HT-29 (cell line): ENCODE data around the gene THG1L. TPM values are rescaled to one million over a fixed set of nuclear protein-coding genes. Genes with fewer than 3 reads are reported as not detected.
"Not testable (repeated sequence)": the region's sequence is repeated elsewhere in the genome, so short reads cannot be mapped to it uniquely, and the experiment has no call there.

Source experiments
- DNase-seq: peaks from one replicate; pipeline ENCODE4 v3.0.0-alpha.2; 2015; ENCODE audit warnings: low spot score
- total RNA-seq: library from RNA; depleted of rRNA; stranded (reverse); fragments of >200 nt; shearing (Covaris generic); gene quantifications from 2 replicates; pipeline ENCODE4 v1.2.3, GENCODE V29; 2014; rRNA removed

Gene THG1L
- 24.5 and 26.2 TPM in 2 replicates for total RNA-seq

DNA sequence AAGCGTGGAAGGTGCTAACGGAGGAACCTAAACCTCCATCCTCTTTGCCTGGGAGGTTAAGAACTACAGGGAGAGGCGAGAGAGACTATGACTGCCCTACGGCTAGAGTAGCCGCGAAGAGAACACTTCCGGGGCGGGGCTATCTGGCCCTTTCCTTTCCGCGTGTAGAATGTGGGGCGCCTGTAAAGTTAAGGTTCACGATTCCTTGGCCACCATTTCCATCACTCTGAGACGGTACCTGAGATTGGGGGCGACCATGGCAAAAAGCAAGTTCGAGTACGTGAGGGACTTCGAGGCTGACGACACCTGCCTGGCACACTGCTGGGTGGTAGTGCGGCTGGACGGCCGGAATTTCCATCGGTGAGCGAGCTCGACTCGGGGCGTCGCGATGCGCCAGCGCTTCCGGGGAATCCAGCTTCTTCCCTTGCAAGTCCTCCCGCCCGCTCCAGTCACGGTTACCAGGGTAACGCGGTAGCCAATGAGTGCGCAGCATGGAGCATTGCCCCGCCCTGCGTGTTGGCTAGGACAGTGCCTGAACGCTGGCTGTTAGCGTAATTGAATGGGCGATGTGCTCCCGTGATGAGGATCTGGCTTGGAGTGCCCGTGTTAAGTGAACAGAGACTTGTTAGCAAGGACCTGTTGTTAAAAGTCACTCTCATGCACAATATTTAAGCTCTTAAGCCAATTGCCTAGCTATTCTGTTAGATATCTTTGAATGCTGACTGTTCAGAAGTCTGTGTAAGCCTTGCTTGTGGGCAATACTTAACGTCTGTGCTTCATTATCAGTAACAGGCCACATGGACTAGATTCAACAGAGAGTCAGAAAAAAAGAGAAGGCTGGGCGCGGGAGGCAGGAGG, at the start of gene THG1L:
THG1L (plus strand) TSS at position 149 of the 858 bp plus-strand sequence; CDS start at position 170, 21 bp downstream.
- DNase-seq: peak; percentile 99

DNA sequence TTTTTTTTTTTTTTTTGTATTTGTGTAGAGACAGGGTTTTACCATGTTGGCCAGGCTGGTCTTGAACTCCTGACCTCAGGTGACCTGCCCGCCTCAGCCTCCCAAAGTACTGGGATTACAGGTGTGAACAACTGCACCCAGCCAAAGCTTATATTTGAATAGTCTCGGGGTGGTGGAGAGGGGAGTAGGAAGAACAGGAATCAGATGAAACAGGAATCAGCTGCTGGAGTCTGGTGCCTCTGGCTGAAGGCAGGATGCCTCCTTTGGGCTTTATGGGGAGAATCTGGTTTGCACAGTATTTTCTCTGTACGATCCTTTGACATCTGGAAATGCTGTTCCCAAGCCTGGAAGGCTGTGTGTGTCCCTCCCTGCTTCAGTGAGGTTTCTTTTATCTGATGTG, 49.0 kb upstream of the THG1L start:
- DNase-seq: no peak

DNA sequence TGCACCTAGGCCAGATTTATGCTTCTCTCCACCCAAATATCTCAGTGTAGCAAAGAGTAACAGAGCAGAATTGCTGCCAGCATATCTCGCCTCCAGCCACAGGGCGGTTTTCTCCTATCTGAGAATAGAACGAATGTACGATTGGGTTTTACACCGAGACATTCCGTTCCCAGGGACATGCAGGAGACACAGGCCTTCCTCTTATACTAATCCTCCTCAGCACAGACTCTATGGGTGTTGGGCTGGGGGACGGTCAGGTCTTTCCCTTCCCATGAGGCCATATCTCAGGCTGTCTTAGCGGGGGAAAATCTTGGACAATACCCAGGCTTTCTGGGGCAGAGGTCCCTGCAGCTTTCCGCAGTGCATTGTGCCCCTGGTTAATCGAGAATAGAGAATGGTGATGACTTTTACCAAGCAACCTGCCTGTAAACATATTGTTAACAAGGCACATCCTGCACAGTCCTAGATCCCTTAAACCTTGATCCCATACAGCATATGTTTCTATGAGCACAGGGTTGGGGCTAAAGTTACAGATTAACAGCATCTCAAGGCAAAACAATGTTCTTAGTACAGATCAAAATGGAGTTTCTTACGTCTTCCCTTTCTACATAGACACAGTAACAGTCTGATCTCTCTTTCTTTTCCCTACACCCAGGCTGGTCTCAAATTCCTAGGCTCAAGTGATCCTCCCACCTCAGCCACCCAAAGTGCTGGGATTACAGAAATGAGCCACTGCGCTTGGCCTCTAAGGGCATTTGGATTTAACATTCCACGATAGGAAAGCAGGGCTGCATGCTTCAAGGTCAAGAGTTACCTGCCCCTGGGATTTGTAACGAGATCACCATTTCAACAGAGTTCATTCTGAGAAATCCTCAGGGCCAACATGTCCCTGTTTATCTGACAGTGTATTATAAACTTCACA, 44.7 kb upstream of the THG1L start:
- DNase-seq: not testable (repeated sequence)

DNA sequence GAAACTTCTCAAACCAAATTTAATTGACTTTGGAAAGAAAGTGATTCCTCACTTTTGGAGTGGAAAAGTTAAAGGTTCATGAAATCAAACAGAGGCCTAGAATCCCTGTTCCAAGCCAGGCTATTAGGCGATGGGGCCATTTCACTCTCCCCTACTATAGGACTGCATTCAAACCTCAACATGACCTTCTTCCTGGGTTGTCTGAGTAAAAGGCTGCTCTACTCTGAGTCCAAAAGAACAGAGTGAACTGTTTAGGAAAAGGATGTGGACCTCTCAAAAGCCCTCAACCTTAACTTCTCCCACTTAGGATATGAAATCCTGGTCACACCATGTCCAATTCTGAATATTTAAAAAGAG, 44.0 kb upstream of the THG1L start:
- no peak for DNase-seq

DNA sequence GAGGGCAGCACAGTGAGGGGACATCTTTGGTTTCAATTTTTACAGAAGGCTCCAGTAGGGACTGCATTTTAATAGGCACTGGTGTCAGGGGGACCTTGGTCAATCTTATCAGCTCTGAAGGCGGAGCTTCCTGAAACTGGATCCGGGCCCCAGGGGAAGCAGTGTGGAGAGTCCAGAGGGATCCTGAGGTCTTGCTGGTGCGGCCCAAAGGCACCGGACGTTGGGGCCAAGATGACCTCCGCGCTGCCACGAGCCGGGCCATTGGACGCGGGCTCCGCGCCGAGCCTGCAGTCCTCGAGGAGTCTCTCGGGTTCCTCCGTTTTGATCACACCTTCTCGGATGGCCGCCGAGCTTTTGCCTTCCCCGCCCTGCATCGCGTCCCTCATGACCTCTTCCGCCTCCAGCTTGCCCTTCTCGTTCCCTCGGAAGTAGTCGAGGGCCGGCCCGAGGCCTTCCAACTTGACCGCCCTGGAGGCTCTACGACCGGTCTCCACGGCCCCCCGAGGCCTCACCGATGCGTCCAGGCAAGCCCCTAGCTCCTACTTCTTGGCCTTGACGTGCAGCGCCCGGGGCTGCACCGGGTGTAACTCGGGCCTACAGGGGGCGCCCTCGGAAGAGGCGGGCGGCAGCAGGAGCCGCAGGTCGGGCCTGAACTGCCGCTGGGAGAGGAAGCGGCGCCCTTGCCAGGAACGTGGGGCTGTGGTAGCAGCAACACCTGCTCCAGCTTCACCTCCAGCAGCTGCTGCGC, 41.1 kb upstream of the THG1L start:
- no peak for DNase-seq

DNA sequence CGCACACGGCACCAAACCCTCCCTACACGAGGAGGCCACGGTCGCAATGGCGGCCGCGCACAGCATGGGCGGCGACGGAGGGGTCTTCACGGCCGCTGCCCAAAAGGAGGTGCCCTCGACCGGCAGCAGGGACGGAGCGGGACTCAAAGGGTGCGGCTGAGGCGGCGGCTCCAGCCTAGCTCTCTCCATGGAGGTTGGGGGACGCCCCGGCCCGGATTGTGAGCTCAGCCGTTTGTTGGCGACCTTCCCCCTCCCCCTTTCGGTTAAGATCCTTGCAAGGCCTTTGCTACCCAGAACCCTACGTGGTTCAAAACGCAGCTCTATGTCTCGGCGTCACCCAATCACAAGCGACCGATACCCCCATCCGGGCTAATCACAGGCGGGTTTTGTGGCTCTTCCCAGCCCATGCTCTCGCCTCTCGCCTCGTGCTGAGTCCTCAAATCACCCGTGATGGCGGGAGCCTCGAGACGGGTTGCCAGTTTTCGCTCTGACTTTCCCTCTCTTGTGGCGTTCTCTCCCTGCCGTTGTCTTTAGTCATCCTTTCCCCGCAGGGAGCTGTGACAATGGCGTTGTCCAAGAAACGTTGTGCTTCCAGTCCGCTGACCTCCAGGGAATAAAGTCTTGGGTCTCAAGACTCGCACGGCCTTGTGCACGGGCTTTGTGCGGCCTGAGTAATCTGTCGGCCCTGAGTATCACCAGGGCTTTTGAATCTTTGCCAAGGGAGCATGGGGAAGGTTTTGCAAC, 40.4 kb upstream of the THG1L start:
- DNase-seq: no peak

DNA sequence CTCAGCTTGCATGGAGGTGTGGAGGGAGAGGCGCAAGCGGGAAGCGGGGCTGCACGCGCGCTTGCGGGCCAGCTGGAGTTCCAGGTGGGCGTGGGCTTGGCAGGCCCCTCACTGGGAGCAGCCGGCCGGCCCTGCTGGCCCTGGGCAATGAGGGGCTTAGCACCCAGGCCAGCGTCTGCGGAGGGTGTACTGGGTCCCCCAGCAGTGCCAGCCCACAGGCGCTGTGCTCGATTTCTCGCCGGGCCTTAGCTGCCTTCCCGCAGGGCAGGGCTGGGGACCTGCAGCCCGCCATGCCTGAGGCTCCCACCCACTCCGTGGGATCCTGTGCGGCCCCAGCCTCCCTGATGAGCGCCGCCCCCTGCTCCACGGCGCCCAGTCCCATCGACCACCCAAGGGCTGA, 37.4 kb upstream of the THG1L start:
- DNase-seq: not testable (repeated sequence)

DNA sequence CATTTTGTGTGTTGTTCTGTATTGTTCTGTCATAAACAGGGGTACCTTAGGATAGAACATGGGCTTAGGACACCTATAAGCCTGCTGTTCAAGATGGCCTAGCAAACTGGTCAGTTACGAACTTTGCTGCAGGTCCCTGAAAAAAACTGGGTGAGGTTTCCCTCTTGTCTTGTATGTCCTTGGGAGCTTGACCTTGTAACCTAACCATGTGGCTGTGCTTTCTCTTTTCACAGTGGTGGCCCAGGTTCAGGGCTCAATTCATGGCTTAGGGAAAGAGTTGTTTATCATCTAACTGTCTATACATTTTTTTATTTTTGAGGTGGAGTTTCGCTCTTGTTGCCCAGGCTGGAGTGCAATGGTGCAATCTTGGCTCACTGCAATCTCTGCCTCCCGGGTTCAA, 35.1 kb upstream of the THG1L start:
- not testable (repeated sequence) for DNase-seq

DNA sequence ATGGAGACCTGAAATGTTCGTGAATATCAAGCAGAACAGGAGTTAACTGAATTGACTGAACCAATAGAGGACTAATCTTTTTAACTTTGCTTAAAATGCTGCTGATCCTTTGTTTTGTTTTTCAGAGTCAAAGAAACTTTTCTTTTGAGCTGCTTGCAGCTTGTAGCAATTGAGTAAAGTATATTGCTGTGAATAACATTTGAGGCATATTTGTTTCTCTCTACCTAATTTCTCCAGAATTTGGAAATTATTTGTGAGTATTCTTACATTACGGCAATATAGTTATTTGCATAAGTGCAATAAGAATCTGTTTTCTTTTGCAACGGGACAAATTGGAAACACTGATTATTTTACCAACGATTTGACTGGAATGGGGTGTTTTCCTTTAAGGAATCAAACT, 32.5 kb upstream of the THG1L start:
- not testable (repeated sequence) for DNase-seq

DNA sequence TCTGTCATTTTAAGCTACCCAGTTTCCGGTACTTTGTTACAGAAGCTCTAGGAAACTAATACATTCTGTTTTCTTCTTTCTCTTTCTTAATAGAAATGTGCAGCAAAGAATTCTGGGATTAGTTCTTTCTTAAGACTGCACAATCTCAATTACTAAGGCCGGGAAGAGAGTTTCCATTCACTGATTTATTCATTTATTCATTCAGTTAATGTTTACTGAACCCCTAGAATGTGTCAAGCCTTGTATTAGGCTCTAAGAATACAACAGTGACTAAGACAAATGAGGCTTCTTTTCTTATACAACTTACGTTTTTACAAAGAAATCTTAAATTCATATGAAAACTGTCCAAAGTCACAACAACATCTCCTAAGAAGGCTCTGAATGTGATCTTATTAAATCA, 27.5 kb upstream of the THG1L start:
- no peak for DNase-seq

DNA sequence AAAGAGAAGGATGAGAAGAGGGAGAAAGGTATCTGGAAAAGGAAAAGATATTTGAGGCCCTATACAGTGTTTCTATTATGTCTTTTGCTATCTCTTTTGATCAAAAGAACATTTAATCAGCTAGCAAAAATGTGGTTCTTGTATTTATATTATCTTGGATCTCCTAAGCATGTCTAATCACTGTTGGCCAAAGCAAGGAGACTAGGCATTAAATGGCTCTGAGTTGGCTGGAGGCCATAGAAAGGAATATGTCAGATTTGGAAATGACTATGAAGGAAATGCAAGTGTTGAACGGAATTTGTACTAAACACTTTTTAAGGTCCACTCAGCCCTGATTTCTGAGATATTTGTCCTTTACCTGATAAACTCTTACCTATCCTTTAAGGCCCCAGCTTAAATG, 22.4 kb upstream of the THG1L start:
- DNase-seq: no peak

DNA sequence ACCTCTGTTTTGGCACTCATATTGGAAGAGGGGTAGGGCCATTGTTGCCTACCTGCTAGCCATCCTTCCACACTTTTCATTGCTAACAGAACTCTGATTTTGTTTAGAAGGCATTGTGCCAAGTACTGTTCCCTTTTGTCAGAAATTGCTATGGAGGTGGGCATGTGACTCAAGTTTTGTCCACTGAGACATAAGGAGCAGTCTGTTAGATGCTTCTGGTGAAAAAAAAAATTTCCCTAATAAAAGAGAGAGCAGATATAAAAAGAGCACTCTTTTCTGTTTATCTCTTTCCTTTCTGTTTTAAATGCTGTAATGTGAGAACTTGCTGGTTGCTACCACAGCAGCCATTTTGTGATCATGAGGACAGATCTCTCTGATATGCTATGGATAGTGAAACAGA, 21.9 kb upstream of the THG1L start:
- DNase-seq: no peak

DNA sequence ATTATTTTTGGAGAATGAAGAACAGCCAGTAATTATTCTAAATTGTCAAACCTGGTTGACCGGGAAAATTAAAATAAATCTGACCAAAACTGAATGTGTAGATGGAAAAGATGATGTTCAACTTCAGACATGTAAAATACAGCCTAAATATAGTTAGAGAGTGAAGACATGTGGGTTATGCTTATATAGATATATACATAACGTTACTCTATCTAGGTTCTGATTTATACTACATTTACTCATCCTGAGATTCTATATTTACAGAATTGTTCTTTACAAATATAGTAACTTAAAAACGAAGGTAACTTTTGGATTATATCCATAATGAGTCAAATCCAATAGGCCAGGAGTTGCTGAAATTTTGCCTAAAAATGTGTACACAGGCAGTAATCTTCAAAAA, 20.8 kb upstream of the THG1L start:
- no peak for DNase-seq

DNA sequence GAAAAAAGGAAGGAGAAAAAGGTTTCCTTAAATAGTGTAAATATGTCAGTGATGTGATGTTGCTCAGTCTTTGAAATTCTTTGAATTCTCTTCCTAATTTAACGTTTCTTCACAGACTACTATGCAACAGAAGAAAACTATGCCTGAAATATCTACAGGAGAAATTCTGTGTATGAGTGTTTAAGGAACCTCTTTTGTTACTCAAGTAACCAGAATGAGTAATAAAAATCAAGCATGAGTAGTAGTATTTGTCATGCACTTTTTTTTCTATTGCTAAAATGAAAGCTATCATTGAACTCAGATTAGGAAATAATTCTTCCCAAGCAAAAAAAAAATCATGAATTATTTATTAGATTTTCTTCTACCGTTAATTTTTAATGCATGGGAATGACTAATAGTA, 20.3 kb upstream of the THG1L start:
- DNase-seq: no peak

DNA sequence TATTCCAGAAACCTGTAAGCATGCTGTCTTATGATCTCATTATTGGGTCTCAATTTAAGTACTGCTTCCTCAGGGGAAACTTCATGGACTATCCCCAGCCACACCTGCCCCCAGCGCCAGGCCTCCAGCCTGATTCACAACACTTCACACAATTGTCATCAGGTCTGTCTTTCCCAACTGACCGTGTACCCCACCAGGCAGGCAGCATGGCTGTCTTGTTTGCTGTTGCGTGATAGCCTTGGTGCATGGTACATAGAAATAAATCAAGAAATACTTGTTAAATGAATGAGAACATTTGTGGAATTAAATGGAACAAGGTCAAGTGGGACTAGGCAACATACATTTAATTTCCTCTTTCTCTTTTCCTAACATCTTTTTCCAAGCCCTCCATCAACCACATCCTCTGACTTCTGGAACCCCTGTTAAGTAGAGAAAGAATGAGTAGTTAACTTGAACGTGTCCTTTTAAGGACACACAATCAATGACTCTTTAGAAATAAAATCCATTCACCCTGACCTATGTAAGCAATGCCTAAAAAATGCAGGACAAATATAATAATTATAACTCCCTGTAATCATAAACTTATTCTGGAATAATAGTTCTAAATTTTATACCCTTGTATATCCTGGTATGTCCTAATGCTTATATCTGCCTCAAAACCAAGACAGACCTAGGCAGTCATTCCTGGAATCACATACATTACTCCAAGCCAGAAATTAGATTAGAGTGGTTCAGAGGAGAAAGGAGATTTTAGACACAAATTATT, 17.2 kb upstream of the THG1L start:
- no peak for DNase-seq

DNA sequence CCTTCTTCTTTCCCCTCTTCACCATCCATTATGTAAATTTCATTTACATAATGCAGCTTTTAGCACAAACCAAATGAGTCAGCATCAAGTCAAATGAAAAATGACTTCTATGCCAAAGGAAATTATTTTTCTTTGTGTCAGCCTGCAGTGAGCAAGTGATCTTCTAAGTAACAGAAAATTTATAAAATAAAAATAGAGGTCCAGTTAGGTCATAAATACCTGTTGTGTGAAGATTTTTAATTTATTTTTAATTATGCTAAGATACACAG, 16.7 kb upstream of the THG1L start:
- DNase-seq: no peak

DNA sequence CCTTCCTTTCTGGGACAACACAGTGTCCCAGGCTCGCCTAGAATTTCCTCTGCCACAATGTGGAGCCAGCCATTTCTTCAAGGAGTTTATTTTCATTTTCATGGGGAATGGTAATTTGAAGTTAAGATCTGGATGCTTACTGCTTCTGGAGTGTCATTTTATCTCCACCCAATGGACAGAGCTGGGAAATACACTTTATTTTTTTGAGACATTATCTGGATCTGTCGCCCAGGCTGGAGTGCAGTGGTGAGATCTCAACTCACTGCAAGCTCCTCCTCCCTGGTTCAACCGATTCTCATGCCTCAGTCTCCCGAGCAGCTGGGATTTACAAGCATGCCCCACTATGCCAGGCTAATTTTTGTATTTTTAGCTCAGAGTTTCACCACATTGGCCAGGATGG, 12.7 kb upstream of the THG1L start:
- peak; percentile 70 for DNase-seq

DNA sequence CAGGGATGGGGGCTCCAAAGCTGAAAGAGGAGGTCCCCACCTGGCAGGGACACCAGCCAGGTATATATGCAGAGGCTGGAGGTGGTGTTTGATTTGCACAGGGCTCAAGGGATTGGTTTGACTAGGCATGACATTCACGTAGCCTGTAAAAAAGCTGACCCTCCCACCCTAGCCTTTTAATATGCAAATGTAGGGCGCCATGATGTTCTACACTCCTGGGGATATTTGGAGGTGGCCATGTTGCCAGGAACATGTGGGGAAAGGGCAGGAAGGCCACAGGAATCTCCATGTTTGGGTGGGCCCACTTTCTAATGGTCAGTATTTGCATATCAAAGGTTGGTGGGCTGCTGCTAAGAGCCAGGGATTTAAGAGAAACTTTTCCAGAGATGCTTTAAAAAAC, 12.0 kb upstream of the THG1L start:
- no peak for DNase-seq

DNA sequence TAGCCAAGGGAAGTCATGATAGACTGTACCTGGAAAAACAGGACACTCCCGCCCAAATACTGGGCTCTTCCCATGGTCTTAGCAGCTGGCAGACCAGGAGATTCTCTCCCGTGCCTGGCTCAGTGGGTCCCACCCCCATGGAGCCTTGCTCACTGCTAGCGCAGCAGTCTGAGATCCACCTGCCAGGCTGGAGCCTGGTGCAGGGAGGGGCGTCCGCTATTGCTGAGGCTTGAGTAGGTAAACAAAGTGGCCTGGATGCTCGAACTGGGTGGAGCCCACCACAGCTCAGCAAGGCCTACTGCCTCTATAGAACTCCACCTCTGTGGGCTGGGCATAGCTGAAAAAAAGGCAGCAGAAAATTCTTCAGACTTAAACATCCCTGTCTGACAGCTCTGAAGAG, 10.1 kb upstream of the THG1L start:
- peak; percentile 58 for DNase-seq

DNA sequence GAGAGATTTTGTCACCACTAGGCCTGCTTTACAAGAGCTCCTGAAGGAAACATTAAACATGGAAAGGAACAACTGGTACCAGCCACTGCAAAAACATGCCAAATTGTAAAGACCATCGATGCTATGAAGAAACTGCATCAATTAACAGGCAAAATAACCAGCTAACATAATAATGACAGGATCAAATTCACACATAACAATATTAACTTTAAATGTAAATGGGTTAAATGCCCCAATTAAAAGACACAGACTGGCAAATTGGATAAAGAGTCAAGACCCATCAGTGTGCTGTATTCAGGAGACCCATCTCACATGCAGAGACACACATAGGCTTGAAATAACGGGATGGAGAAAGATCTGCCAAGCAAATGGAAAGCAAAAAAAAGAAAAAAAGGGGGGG, 8.3 kb upstream of the THG1L start:
- DNase-seq: not testable (repeated sequence)

DNA sequence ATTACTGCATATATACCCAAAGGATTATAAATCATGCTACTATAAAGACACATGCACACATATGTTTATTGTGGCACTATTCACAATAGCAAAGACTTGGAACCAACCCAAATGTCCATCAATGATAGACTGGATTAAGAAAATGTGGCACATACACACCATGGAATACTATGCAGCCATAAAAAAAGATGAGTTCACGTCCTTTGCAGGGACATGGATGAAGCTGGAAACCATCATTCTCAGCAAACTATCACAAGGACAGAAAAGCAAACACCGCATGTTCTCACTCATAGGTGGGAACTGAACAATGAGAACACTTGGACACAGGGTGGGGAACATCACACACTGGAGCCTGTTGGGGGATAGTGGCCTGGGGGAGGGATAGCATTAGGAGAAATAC, 4.6 kb upstream of the THG1L start:
- DNase-seq: not testable (repeated sequence)
